CD14-positive monocyte (primary cell): Measurements from ENCODE around the gene ZCWPW1. TPM values are rescaled to one million over a fixed set of nuclear protein-coding genes. Genes with fewer than 3 reads are reported as not detected.
A peak's percentile ranks its signal among the peaks of the same experiment; 100 is the strongest.
"Not testable (repeated sequence)": the region's sequence is repeated elsewhere in the genome, so short reads cannot be mapped to it uniquely, and the experiment has no call there.

Experiments
- DNase-seq, 3 donors: peaks; one replicate each; pipeline ENCODE4 v3.0.0-alpha.2; 2011 to 2022
- H2AFZ ChIP-seq: 2 replicates; pipeline ENCODE4 v1.6.0; 2012; ENCODE audit warnings: mild to moderate bottlenecking, low read depth, low read length, inconsistent platforms; ENCODE audit not compliant: insufficient read depth, poor library complexity, severe bottlenecking
- H3K27ac ChIP-seq, 2 donors: 1 replicate in 1 of 2; 2 replicates in 1 of 2; pipeline ENCODE4 v1.5.1; 2012 to 2013; ENCODE audit warnings: low read length in 2 of 2, control low read depth in 1 of 2, inconsistent platforms in 1 of 2, low read depth in 1 of 2, mild to moderate bottlenecking in 1 of 2
- H3K27me3 ChIP-seq, 2 donors: one replicate each; pipeline versions ENCODE4 v1.6.0 to v1.6.1; 2011 to 2013; ENCODE audit warnings: low read length in 2 of 2; ENCODE audit not compliant: control insufficient read depth in 2 of 2, insufficient read depth in 2 of 2
- H3K36me3 ChIP-seq, 2 donors: replicated peaks in 1 of 2; 1 replicate in 1 of 2; 2 replicates in 1 of 2; pipeline versions ENCODE4 v1.5.1 to v1.6.1; 2012 to 2013; ENCODE audit warnings: low read length in 2 of 2, control low read depth in 1 of 2, inconsistent platforms in 1 of 2, mild to moderate bottlenecking in 1 of 2; ENCODE audit not compliant: insufficient read depth in 2 of 2, control insufficient read depth in 1 of 2
- H3K4me1 ChIP-seq, 2 donors: 1 replicate in 1 of 2; 2 replicates in 1 of 2; pipeline versions ENCODE4 v1.5.1 to v1.6.1; 2012 to 2013; ENCODE audit warnings: low read length in 2 of 2, control low read depth in 1 of 2, inconsistent platforms in 1 of 2, mild to moderate bottlenecking in 1 of 2, moderate library complexity in 1 of 2; ENCODE audit not compliant: insufficient read depth in 2 of 2, control insufficient read depth in 1 of 2
- H3K4me2 ChIP-seq: replicated peaks from 2 replicates; pipeline ENCODE3; 2012; ENCODE audit warnings: low read length, moderate library complexity, mild to moderate bottlenecking; ENCODE audit not compliant: poor library complexity, severe bottlenecking; ENCODE audit errors: extremely low read depth
- H3K4me3 ChIP-seq, 3 experiments: fragments of 200-600 bp in 1 of 3; sonication (generic) in 1 of 3; replicated peaks in 1 of 3; 1 replicate in 2 of 3; 2 replicates in 1 of 3; pipeline ENCODE4 v1.5.1; 2011 to 2013; ENCODE audit warnings: low read length in 3 of 3, mild to moderate bottlenecking in 3 of 3, control low read depth in 2 of 3, low read depth in 2 of 3, inconsistent platforms in 1 of 3, moderate library complexity in 1 of 3
- H3K79me2 ChIP-seq: 2 replicates; pipeline ENCODE4 v1.6.0; 2012; ENCODE audit warnings: mild to moderate bottlenecking, control low read depth, inconsistent platforms, low read length, moderate library complexity; ENCODE audit not compliant: insufficient read depth
- H3K9ac ChIP-seq: 2 replicates; pipeline ENCODE4 v1.6.0; 2017; ENCODE audit warnings: low read length, mild to moderate bottlenecking; ENCODE audit not compliant: insufficient read depth, poor library complexity, severe bottlenecking
- H3K9me3 ChIP-seq, 2 donors: replicated peaks in 1 of 2; 1 replicate in 1 of 2; 2 replicates in 1 of 2; pipeline versions ENCODE4 v1.5.1 to v1.6.1; 2012 to 2013; ENCODE audit warnings: low read length in 2 of 2, control low read depth in 1 of 2; ENCODE audit not compliant: control insufficient read depth in 1 of 2, insufficient read depth in 1 of 2
- H4K20me1 ChIP-seq: 2 replicates; pipeline ENCODE4 v1.6.0; 2012; ENCODE audit warnings: mild to moderate bottlenecking, low read length, control low read depth, moderate library complexity; ENCODE audit not compliant: insufficient read depth
- H3K27ac Mint-ChIP-seq, 7 donors: one replicate each; pipeline ENCODE4 v1.8.0; 2020; ENCODE audit warnings: mild to moderate bottlenecking in 7 of 7, mixed read lengths in 7 of 7, moderate library complexity in 6 of 7, inconsistent platforms in 2 of 7
- H3K27me3 Mint-ChIP-seq, 3 donors: one replicate each; pipeline ENCODE4 v1.8.0; 2021 to 2022; ENCODE audit warnings: low read depth in 3 of 3, mild to moderate bottlenecking in 3 of 3, mixed read lengths in 3 of 3, moderate library complexity in 3 of 3, inconsistent platforms in 1 of 3
- H3K36me3 Mint-ChIP-seq, 2 donors: one replicate each; pipeline ENCODE4 v1.8.0; 2020; ENCODE audit warnings: mixed read lengths in 2 of 2, inconsistent platforms in 1 of 2, mild to moderate bottlenecking in 1 of 2
- H3K4me1 Mint-ChIP-seq: one replicate; pipeline ENCODE4 v1.8.0; 2020; ENCODE audit warnings: mild to moderate bottlenecking, mixed read lengths
- H3K4me3 Mint-ChIP-seq, 2 donors: one replicate each; pipeline ENCODE4 v1.8.0; 2020; ENCODE audit warnings: mild to moderate bottlenecking in 2 of 2, mixed read lengths in 2 of 2, moderate library complexity in 1 of 2
- H3K9me3 Mint-ChIP-seq, 7 donors: one replicate each; pipeline ENCODE4 v1.8.0; 2020 to 2022; ENCODE audit warnings: mixed read lengths in 7 of 7, mild to moderate bottlenecking in 6 of 7, moderate library complexity in 6 of 7, inconsistent platforms in 2 of 7
- WGBS: methylation state at CpG from one replicate; pipeline ENCODE4 v1.1.5; 2013; ENCODE audit warnings: missing lambda C conversion rate; ENCODE audit not compliant: insufficient coverage; 5-methylcytosine and 5-hydroxymethylcytosine counted together
- intact Hi-C, 2 donors: fragments of 100-400 bp; cut with micrococcal nuclease; formaldehyde crosslinking; loops; one replicate each; pipeline versions ENCODE4 v1.15.0 to v1.15.1; 2023
- polyA plus RNA-seq, 3 donors: library from polyadenylated mRNA; depleted of rRNA in 1 of 3; unstranded in 2 of 3; stranded (reverse) in 1 of 3; fragments of 300-500 nt in 2 of 3; fragments of >200 nt in 1 of 3; fragmentation: Illumina TruSeq in 2 of 3; gene quantifications; 1 replicate in 2 of 3; 2 replicates in 1 of 3; pipeline ENCODE4 v1.2.3, GENCODE V29; 2012 to 2021
- TF ChIP-seq, protein P1 (sequence below): fragments of 200-600 bp; IDR thresholded peaks from one replicate; pipeline ENCODE4 v1.8.0; 2022; ENCODE audit warnings: antibody characterized with exemption, mild to moderate bottlenecking

The ZCWPW1 gene
- polyA plus RNA-seq, 3 donors = 0.60 to 1.9 (median 1.2) TPM

- TF ChIP-seq, protein P1, sequence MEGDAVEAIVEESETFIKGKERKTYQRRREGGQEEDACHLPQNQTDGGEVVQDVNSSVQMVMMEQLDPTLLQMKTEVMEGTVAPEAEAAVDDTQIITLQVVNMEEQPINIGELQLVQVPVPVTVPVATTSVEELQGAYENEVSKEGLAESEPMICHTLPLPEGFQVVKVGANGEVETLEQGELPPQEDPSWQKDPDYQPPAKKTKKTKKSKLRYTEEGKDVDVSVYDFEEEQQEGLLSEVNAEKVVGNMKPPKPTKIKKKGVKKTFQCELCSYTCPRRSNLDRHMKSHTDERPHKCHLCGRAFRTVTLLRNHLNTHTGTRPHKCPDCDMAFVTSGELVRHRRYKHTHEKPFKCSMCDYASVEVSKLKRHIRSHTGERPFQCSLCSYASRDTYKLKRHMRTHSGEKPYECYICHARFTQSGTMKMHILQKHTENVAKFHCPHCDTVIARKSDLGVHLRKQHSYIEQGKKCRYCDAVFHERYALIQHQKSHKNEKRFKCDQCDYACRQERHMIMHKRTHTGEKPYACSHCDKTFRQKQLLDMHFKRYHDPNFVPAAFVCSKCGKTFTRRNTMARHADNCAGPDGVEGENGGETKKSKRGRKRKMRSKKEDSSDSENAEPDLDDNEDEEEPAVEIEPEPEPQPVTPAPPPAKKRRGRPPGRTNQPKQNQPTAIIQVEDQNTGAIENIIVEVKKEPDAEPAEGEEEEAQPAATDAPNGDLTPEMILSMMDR = no peak
- Mint-ChIP-seq H3K36me3 (peaks cover 2 to 9% of the 10 kb centered on the region in 2 donors), H3K4me1 (peaks cover 25% of the 10 kb centered on the region), H3K4me3 (no peak overlapping the region), H3K27ac (peak overlapping the region in 1 of 7 donors; percentile 59), H3K27me3 (peaks cover 0 to 8% (median 6%) of the 10 kb centered on the region in 3 donors), H3K9me3 (no peaks in the 10 kb centered on the region)
- no peak overlapping the region for H3K4me2 ChIP-seq
- no peaks in the 10 kb centered on the region for H3K27me3 ChIP-seq
- peaks cover 10 to 15% of the 10 kb centered on the region in 2 donors for H3K4me1 ChIP-seq
- intact Hi-C loops = no loop called here
- no peak for DNase-seq
- H2AFZ ChIP-seq = no peak overlapping the region
- H3K9ac ChIP-seq = no peak overlapping the region
- H3K27ac ChIP-seq = no peak overlapping the region
- H3K79me2 ChIP-seq = no peaks in the 10 kb centered on the region
- no peak overlapping the region for H3K4me3 ChIP-seq
- no peaks in the 10 kb centered on the region for H4K20me1 ChIP-seq
- 100% methylated on average over 2 of the region's 3 CpGs for WGBS
- H3K36me3 ChIP-seq = peaks cover 3 to 5% of the 10 kb centered on the region in 2 donors
- no peaks in the 10 kb centered on the region for H3K9me3 ChIP-seq
These were observed 24.0 kb upstream of the ZCWPW1 start for GRCh38 chr7:100452513-100452912.

GRCh38 chr7:100449190-100449795 is 20.8 kb upstream of the ZCWPW1 start:
- no peak for DNase-seq
- Mint-ChIP-seq H3K36me3 (peaks cover 0 to under 1% of the 10 kb centered on the region in 2 donors), H3K27me3 (peaks cover 0 to 3% (median 3%) of the 10 kb centered on the region in 3 donors), H3K4me1 (peaks cover 38% of the 10 kb centered on the region), H3K27ac (no peak overlapping the region), H3K9me3 (peaks cover 0 to 2% (median 0%) of the 10 kb centered on the region in 7 donors), H3K4me3 (no peak overlapping the region)
- H3K79me2 ChIP-seq = no peaks in the 10 kb centered on the region
- no peak overlapping the region for H3K4me3 ChIP-seq
- no peak overlapping the region for H3K9ac ChIP-seq
- WGBS = 93% methylated on average over 3 of the region's 13 CpGs
- peaks cover 27 to 37% of the 10 kb centered on the region in 2 donors for H3K4me1 ChIP-seq
- TF ChIP-seq, protein P1 = no peak
- H4K20me1 ChIP-seq = no peaks in the 10 kb centered on the region
- no peak overlapping the region for H3K27ac ChIP-seq
- no peak overlapping the region for H2AFZ ChIP-seq
- intact Hi-C loops = no loop called here
- H3K4me2 ChIP-seq = no peak overlapping the region
- no peaks in the 10 kb centered on the region for H3K36me3 ChIP-seq
- no peaks in the 10 kb centered on the region for H3K27me3 ChIP-seq
- H3K9me3 ChIP-seq = no peaks in the 10 kb centered on the region

- H3K4me1 ChIP-seq = peaks cover 33 to 41% of the 10 kb centered on the region in 2 donors
- H3K79me2 ChIP-seq, H3K36me3 ChIP-seq, H3K9me3 ChIP-seq, H3K4me2 ChIP-seq, H2AFZ ChIP-seq, H3K27me3 Mint-ChIP-seq, H3K4me3 Mint-ChIP-seq, DNase-seq, H3K27me3 ChIP-seq, H3K9me3 Mint-ChIP-seq, H3K4me3 ChIP-seq, H4K20me1 ChIP-seq, H3K27ac ChIP-seq, intact Hi-C loops, H3K9ac ChIP-seq, H3K36me3 Mint-ChIP-seq: not testable (repeated sequence)
- Mint-ChIP-seq H3K27ac (peak overlapping the region in 1 of 7 donors; percentile 46), H3K4me1 (peaks cover 46% of the 10 kb centered on the region)
- 100% methylated on average over 1 of the region's 8 CpGs for WGBS
These were observed 18.9 kb upstream of the ZCWPW1 start for GRCh38 chr7:100447363-100447762.
